ENCODE measurements around the gene KXD1.

GRCh38 chr19:18520848-18521691 lies 36.6 kb upstream of the KXD1 start:
- TF ChIP-seq CTCF (IDR thresholded peaks at IDR 0.05): no peak
- TF ChIP-seq POLR2A (IDR thresholded peaks at IDR 0.05): no peak
